Activated naive CD4-positive, alpha-beta T cell treated with anti-CD3 and anti-CD28 coated beads for 36 hours (primary cell): ENCODE results near the gene CADM3. TPM values are rescaled to one million over a fixed set of nuclear protein-coding genes. Genes with fewer than 3 reads are reported as not detected.

Experiments
- CTCF ChIA-PET: fragments of 350-600 bp; sonication (Branson Sonifier 250); formaldehyde crosslinking; loops from one replicate; lab custom pipeline; 2021; ENCODE audit warnings: antibody characterized with exemption; lab: Charles Lee
- DNase-seq: peaks from one replicate; pipeline ENCODE4 v3.0.0-alpha.2; 2020
- H3K27ac Mint-ChIP-seq: one replicate; pipeline ENCODE4 v1.8.0; 2021; ENCODE audit warnings: mild to moderate bottlenecking, mixed read lengths
- H3K27me3 Mint-ChIP-seq: one replicate; pipeline ENCODE4 v1.8.0; 2021; ENCODE audit warnings: low read depth, mixed read lengths
- H3K36me3 Mint-ChIP-seq: one replicate; pipeline ENCODE4 v1.8.0; 2021; ENCODE audit warnings: low read depth, mixed read lengths
- H3K4me1 Mint-ChIP-seq: one replicate; pipeline ENCODE4 v1.8.0; 2021; ENCODE audit warnings: low read depth, mixed read lengths
- H3K4me3 Mint-ChIP-seq: one replicate; pipeline ENCODE4 v1.8.0; 2021; ENCODE audit warnings: mild to moderate bottlenecking, moderate library complexity, mixed read lengths
- H3K9me3 Mint-ChIP-seq: one replicate; pipeline ENCODE4 v1.8.0; 2021; ENCODE audit warnings: mixed read lengths
- intact Hi-C: fragments of 100-400 bp; cut with micrococcal nuclease; formaldehyde crosslinking; loops from one replicate; pipeline ENCODE4 v1.15.1; 2023
- total RNA-seq, 2 experiments: library from RNA; stranded (reverse); gene quantifications; one replicate each; pipeline ENCODE4 v1.2.3, GENCODE V29; 2021

Gene CADM3
- total RNA-seq, 2 experiments from 2014 or later, result not detected

- no peak overlapping the region for H3K4me3 Mint-ChIP-seq
- H3K4me1 Mint-ChIP-seq, result no peaks in the 10 kb centered on the region
- H3K27ac Mint-ChIP-seq, result no peak overlapping the region
- no peaks in the 10 kb centered on the region for H3K9me3 Mint-ChIP-seq
- intact Hi-C loops, result no loop called here
- peaks cover 49% of the 10 kb centered on the region for H3K27me3 Mint-ChIP-seq
- CTCF ChIA-PET, result no interaction called here
- no peak for DNase-seq
- no peaks in the 10 kb centered on the region for H3K36me3 Mint-ChIP-seq
These were observed 8.5 kb downstream of the CADM3 start for GRCh38 chr1:159179906-159180305.

- Mint-ChIP-seq H3K9me3 (no peaks in the 10 kb centered on the region), H3K27ac (no peak overlapping the region), H3K4me1 (no peaks in the 10 kb centered on the region), H3K27me3 (peaks cover 48% of the 10 kb centered on the region), H3K4me3 (no peak overlapping the region), H3K36me3 (no peaks in the 10 kb centered on the region)
- intact Hi-C loops, result no loop called here
- CTCF ChIA-PET, result no interaction called here
- DNase-seq, result no peak
These were observed 9.1 kb downstream of the CADM3 start for GRCh38 chr1:159180516-159180915.

- H3K36me3 Mint-ChIP-seq, result no peaks in the 10 kb centered on the region
- H3K4me3 Mint-ChIP-seq, result no peak overlapping the region
- no peak overlapping the region for H3K27ac Mint-ChIP-seq
- H3K4me1 Mint-ChIP-seq, result no peaks in the 10 kb centered on the region
- no peaks in the 10 kb centered on the region for H3K9me3 Mint-ChIP-seq
- peaks cover 50% of the 10 kb centered on the region for H3K27me3 Mint-ChIP-seq
- no peak for DNase-seq
- intact Hi-C loops, result no loop called here
- CTCF ChIA-PET, result interaction anchor here (0.5 to 1.1 kb wide), 3 partner anchors 15 to 385 kb away, joined by 3 to 4 read pairs (median 4); no protein-coding TSS in a partner anchor
These were observed 10.1 kb downstream of the CADM3 start for GRCh38 chr1:159181328-159182024.

- intact Hi-C loops, result no loop called here
- Mint-ChIP-seq H3K4me1 (peaks cover 6% of the 10 kb centered on the region), H3K4me3 (no peak overlapping the region), H3K36me3 (no peaks in the 10 kb centered on the region), H3K27me3 (peaks cover 65% of the 10 kb centered on the region), H3K27ac (no peak overlapping the region), H3K9me3 (no peaks in the 10 kb centered on the region)
- DNase-seq, result no peak
- CTCF ChIA-PET, result interaction anchor here (1.2 to 1.7 kb wide), 3 partner anchors 12 to 27 kb away, joined by 3 to 4 read pairs (median 4); no protein-coding TSS in a partner anchor
These were observed 12.8 kb downstream of the CADM3 start for GRCh38 chr1:159184201-159184600.

GRCh38 chr1:159185121-159185520 lies 13.7 kb downstream of the CADM3 start:
- CTCF ChIA-PET, result interaction anchor here (1.2 kb wide), 1 partner anchor 26 kb away, joined by 3 read pairs; no protein-coding TSS in a partner anchor
- peaks cover 6% of the 10 kb centered on the region for H3K4me1 Mint-ChIP-seq

GRCh38 chr1:159187033-159187432 lies 15.6 kb downstream of the CADM3 start:
- Mint-ChIP-seq H3K27me3 (peaks cover 67% of the 10 kb centered on the region), H3K36me3 (no peaks in the 10 kb centered on the region), H3K9me3 (no peaks in the 10 kb centered on the region), H3K27ac (no peak overlapping the region), H3K4me3 (no peak overlapping the region), H3K4me1 (peaks cover 6% of the 10 kb centered on the region)
- intact Hi-C loops, result no loop called here
- CTCF ChIA-PET, result no interaction called here
- DNase-seq, result no peak

More at GRCh38 chr1:159185121-159185520, 13.7 kb downstream of the CADM3 start:
- DNase-seq, result no peak
- Mint-ChIP-seq H3K36me3 (no peaks in the 10 kb centered on the region), H3K27ac (no peak overlapping the region), H3K27me3 (peaks cover 72% of the 10 kb centered on the region), H3K9me3 (no peaks in the 10 kb centered on the region), H3K4me3 (no peak overlapping the region)
- intact Hi-C loops, result no loop called here

GRCh38 chr1:159187647-159188374 lies 16.4 kb downstream of the CADM3 start:
- Mint-ChIP-seq H3K4me1 (peaks cover 6% of the 10 kb centered on the region), H3K9me3 (no peaks in the 10 kb centered on the region), H3K4me3 (no peak overlapping the region), H3K27ac (no peak overlapping the region), H3K36me3 (no peaks in the 10 kb centered on the region), H3K27me3 (peaks cover 70% of the 10 kb centered on the region)
- DNase-seq, result no peak
- intact Hi-C loops, result no loop called here
- CTCF ChIA-PET, result no interaction called here

GRCh38 chr1:159188375-159188788 lies 17.0 kb downstream of the CADM3 start:
- peak; percentile 10 for DNase-seq
- peaks cover 6% of the 10 kb centered on the region for H3K4me1 Mint-ChIP-seq
- H3K4me3 Mint-ChIP-seq, result no peak overlapping the region

GRCh38 chr1:159190441-159190840 lies 19.0 kb downstream of the CADM3 start:
- no peak overlapping the region for H3K4me3 Mint-ChIP-seq
- peaks cover 6% of the 10 kb centered on the region for H3K4me1 Mint-ChIP-seq
- intact Hi-C loops, result no loop called here
- H3K27ac Mint-ChIP-seq, result no peak overlapping the region
- peaks cover 58% of the 10 kb centered on the region for H3K27me3 Mint-ChIP-seq
- DNase-seq, result no peak
- no peaks in the 10 kb centered on the region for H3K9me3 Mint-ChIP-seq
- no peaks in the 10 kb centered on the region for H3K36me3 Mint-ChIP-seq
- CTCF ChIA-PET, result no interaction called here

More at GRCh38 chr1:159188375-159188788, 17.0 kb downstream of the CADM3 start:
- no peaks in the 10 kb centered on the region for H3K36me3 Mint-ChIP-seq
- H3K27me3 Mint-ChIP-seq, result peaks cover 70% of the 10 kb centered on the region
- intact Hi-C loops, result no loop called here
- CTCF ChIA-PET, result interaction anchor here (0.7 kb wide), 1 partner anchor 26 kb away, joined by 3 read pairs; no protein-coding TSS in a partner anchor
- no peaks in the 10 kb centered on the region for H3K9me3 Mint-ChIP-seq
- H3K27ac Mint-ChIP-seq, result no peak overlapping the region

- DNase-seq, result no peak
- peaks cover 5% of the 10 kb centered on the region for H3K4me1 Mint-ChIP-seq
- CTCF ChIA-PET, result interaction anchor here (0.6 to 5.0 kb wide), 9 partner anchors 12 to 1066 kb away, joined by 3 to 35 read pairs (median 5); no protein-coding TSS in a partner anchor
- no peak overlapping the region for H3K4me3 Mint-ChIP-seq
- H3K27ac Mint-ChIP-seq, result no peak overlapping the region
- intact Hi-C loops, result no loop called here
- H3K9me3 Mint-ChIP-seq, result no peaks in the 10 kb centered on the region
- H3K36me3 Mint-ChIP-seq, result no peaks in the 10 kb centered on the region
- peaks cover 49% of the 10 kb centered on the region for H3K27me3 Mint-ChIP-seq
These were observed 25.1 kb downstream of the CADM3 start for GRCh38 chr1:159196543-159196942.

GRCh38 chr1:159197561-159198557 lies 26.4 kb downstream of the CADM3 start:
- Mint-ChIP-seq H3K4me3 (no peak overlapping the region), H3K27ac (no peak overlapping the region), H3K27me3 (peaks cover 47% of the 10 kb centered on the region), H3K4me1 (peaks cover 5% of the 10 kb centered on the region), H3K9me3 (no peaks in the 10 kb centered on the region), H3K36me3 (no peaks in the 10 kb centered on the region)
- intact Hi-C loops, result loop anchor here (1.0 kb wide), 2 partner anchors 37 to 66 kb away; no protein-coding TSS in a partner anchor
- peak; percentile 76 for DNase-seq
- CTCF ChIA-PET, result interaction anchor here (0.6 to 5.0 kb wide), 11 partner anchors 12 to 339 kb away, joined by 3 to 35 read pairs (median 5); no protein-coding TSS in a partner anchor
